HG02943 (cell line): Measurements from ENCODE around the gene FAM53A.
"Not testable (repeated sequence)": the region's sequence is repeated elsewhere in the genome, so short reads cannot be mapped to it uniquely, and the experiment has no call there.

Experiments used
- ATAC-seq: cut with Tn5 transposase; IDR thresholded peaks from one replicate; pipeline ENCODE4 v1.9.1; 2021; ENCODE audit warnings: mild to moderate bottlenecking, low read depth, moderate library complexity; ENCODE audit not compliant: unreplicated experiment

Gene FAM53A

DNA sequence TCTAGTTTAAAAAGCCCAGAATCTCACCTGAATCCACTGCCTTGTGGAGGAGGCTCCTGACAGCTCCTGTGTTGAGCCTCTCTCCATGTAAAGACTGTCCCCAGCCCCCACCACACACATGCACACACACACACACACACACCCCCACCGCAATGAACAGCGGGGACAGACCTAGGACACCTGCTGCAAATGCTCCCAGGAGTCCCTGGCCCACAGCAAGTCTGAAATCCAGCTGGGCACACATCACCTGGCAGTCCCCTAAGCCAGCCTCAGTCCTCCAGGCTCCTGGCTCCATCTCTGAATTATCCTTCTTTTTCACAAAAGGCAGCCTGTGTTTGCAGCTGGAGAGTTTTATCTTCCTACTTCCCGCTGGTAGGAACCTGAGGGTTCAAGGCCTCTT, 6.6 kb upstream of the FAM53A start:
- no peak for ATAC-seq

GRCh38 chr4:1686440-1687036, 2.4 kb upstream of the FAM53A start:
- no peak for ATAC-seq

- ATAC-seq = no peak
These were observed 1.4 kb upstream of the FAM53A start for GRCh38 chr4:1685235-1686150.

DNA sequence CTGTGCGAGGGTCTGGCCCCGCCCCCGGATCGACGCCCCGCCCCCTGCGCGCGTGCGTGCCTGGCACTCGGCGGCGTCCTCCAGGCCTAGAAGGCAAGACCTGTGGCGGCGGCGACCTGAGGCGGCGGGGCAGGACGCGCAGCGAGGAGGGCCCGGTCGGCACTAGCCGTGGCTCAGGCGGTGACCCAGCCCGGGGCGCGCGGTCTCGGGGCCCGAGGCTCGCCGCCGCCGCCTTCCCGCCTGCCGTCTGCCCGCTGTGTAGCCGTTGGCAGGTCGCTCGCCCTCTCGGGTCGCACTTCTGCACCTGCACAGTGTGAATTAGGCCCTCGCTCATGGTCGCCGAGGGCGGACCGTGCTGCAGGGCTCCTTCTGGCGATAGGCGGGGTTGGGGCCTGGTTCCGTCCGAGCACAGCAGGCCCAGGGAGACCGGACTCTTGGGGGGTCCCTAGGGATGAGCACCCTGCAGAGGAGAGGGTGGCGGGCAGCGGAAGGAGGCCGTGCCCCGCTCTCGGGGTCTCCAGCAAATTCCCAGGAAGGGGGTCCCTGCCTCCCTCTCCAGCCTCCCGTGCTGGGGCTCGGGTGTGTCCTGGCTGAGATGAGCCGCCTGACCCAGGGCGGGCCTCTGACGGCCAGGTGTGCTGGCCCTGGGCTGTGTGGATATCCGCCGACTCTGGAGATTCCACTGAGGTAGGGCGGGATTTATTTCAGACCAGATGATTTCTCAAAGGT, 557 bp upstream of the FAM53A start:
- peak; percentile 18 for ATAC-seq

DNA sequence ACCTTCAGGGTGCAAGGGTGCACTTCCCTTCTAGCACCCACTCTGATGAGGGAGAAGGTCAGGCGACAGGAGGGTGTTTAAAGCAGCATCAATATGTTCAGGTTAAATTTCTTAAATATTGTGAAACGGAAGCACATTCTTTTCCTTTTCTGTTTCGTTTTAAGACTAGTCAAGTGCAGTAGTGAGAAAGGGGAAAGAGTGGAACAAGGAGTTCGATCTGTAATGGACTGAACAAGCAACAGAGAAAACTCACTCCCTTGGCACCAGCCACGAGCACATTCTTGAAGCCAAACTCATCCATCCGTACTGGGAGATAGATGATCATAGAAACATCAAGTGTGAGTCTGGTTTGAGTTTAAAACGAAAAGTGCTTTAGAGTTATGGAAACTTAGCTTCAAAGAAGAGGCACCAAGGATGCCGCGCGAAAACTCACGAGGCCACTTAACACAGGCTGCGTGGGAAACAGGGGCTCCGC, 815 bp downstream of the FAM53A start:
- no peak for ATAC-seq

GRCh38 chr4:1682860-1683259, 1.3 kb downstream of the FAM53A start:
- no peak for ATAC-seq

DNA sequence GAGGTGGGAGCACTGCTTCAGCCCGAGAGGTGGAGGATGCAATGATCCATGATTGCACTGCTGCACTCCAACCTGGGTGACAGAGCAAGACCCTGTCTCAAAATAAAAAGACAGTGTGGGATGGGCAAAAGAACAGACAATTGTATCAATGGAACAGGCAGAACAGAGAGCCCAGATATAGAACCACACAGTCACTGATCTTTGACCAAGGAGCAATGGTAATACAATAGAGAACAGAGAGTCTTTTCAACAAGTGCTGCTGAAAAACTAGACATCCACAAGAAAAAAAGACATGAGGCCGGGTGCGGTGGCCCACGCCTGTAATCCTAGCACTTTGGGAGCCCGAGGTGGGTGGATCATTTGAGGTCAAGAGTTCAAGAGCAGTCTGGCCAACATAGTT, 5.9 kb downstream of the FAM53A start:
- no peak for ATAC-seq

- no peak for ATAC-seq
These were observed 7.2 kb downstream of the FAM53A start for GRCh38 chr4:1676605-1677525.

GRCh38 chr4:1675802-1676137, 8.3 kb downstream of the FAM53A start:
- ATAC-seq = no peak

GRCh38 chr4:1675136-1675801, 8.8 kb downstream of the FAM53A start:
- no peak for ATAC-seq

DNA sequence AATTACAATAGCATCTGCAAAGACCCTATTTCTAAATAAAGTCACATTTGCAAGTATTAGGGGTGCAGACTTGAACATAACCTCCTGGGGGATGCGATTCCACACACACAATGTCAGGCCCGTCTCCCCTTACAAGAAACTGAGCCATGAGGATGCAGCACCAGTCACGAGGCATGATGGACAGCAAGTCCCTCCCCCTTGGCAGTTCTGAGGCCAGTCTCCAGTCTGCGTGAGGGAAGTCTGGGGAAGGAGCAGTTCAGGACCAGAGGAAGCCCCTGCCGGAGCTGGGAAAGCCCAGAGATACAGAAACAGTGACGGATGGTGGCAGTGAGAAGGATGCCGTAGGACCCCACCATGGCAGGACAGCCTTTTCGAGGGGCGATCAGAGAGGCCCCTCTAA, 9.4 kb downstream of the FAM53A start:
- no peak for ATAC-seq

DNA sequence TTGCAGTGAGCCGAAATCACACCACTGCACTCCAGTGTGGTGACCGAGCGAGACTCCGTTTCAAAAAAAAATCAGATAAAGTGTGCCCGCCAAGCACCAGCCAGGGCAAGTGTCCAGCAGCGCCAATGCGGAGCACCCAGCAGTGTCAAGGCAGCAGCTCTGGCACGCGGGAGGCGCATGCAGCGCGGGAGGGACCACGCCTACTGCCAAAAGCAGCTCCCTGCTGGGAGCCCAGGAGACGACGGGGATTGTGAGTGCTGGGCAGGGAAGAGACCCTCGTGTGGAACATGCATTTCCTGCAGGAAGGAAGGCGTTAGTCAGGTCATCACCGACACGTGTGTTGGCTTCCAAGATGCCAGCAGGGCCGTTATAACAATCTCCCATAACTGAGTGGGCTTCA, 10.4 kb downstream of the FAM53A start:
- ATAC-seq = no peak

DNA sequence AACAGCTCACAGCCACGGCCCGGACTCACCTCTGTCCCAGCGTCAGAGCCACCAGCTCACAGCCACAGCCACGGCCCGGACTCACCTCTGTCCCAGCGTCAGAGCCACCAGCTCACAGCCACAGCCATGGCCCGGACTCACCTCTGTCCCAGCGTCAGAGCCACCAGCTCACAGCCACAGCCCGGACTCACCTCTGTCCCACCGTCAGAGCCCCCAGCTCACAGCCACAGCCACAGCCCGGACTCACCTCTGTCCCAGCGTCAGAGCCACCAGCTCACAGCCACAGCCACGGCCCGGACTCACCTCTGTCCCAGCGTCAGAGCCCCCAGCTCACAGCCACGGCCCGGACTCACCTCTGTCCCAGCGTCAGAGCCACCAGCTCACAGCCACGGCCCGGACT, 13.1 kb downstream of the FAM53A start:
- ATAC-seq = not testable (repeated sequence)

- no peak for ATAC-seq
These were observed 13.8 kb downstream of the FAM53A start for GRCh38 chr4:1670279-1670678.

DNA sequence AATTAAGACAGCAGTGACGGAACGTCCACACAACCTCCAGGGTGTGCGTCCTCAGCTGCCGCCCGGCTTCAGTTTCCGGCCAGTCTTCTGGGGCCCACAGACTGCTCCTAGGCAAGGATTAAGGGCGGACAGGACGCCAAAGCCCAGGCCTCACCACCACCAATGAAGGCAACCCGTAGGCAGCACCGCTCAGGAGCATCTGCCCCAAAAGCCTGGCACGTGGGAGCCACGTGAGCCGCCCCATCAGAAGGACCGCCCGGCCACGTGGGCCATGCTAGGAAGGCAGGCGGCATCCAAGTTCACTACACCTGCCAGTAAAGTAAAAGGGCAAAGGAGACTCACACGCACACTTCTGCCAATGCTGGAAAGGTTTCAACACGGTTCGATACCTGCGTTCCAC, 14.3 kb downstream of the FAM53A start:
- ATAC-seq = no peak

DNA sequence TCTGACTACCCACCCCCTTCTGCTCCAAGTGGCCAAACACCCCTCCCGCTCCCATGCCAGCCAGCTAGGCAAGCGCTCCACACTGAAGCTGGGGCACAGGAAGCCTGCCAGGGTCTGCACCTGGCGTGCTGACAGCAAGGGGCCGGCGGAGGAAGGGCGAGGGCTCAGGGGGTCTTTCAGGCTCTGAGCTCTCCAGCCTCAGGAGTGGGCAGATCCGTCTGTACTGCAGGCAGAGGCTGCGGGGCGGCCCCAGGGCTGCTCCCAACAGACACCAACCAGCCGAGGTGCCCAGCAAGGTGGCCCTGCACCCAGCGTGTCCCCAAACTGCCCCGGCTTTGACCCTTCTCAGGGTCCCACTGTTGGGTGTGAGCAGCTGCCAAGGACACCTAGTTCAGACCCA, 14.8 kb downstream of the FAM53A start:
- ATAC-seq = no peak

- no peak for ATAC-seq
These were observed 15.6 kb downstream of the FAM53A start for GRCh38 chr4:1668488-1668840.

GRCh38 chr4:1667273-1667672, 16.8 kb downstream of the FAM53A start:
- no peak for ATAC-seq

DNA sequence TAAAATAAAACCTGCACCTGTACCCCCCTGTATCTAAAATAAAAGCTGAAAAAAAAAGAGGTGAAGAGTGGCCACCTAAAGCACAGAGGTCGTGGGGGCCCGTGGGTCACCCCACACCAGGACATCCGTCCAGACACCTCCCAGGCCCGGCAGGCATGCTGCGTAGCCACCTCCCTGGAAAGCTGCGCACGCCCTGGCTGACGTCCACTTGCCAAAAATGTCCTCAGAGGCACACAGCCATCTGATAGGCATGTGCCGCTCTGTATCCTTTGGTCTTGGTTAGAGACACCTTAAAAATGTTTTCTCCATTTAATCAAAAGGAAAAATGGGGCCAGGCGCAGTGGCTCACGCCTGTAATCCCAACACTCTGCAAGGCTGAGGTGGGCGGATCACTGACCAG, 17.7 kb downstream of the FAM53A start:
- ATAC-seq = no peak

- no peak for ATAC-seq
These were observed 20.0 kb downstream of the FAM53A start for GRCh38 chr4:1664141-1664540.
